HG02763 (cell line): ENCODE measurements around the gene UTS2B.

ENCODE experiments used
- ATAC-seq: cut with Tn5 transposase; IDR thresholded peaks from one replicate; pipeline ENCODE4 v1.9.1; 2021; ENCODE audit warnings: mild to moderate bottlenecking, moderate library complexity; ENCODE audit not compliant: unreplicated experiment

The UTS2B gene

GRCh38 chr3:191328383-191328961 is 1.9 kb downstream of the UTS2B start:
- peak; percentile 2 for ATAC-seq

- ATAC-seq = no peak
Measured at GRCh38 chr3:191327526-191327925, 2.8 kb downstream of the UTS2B start.

- ATAC-seq = no peak
Measured at GRCh38 chr3:191324936-191325335, 5.4 kb downstream of the UTS2B start.

GRCh38 chr3:191321019-191321767 is 9.1 kb downstream of the UTS2B start:
- no peak for ATAC-seq

- no peak for ATAC-seq
Measured at GRCh38 chr3:191320316-191320715, 10.0 kb downstream of the UTS2B start.

GRCh38 chr3:191316876-191317603 is 13.3 kb downstream of the UTS2B start:
- ATAC-seq = no peak

GRCh38 chr3:191314109-191314728 is 16.1 kb downstream of the UTS2B start:
- ATAC-seq = no peak

- ATAC-seq = no peak
Measured at GRCh38 chr3:191313296-191313695, 17.0 kb downstream of the UTS2B start.

- no peak for ATAC-seq
Measured at GRCh38 chr3:191307341-191307740, 23.0 kb downstream of the UTS2B start.

- ATAC-seq = no peak
Measured at GRCh38 chr3:191306428-191306827, 23.9 kb downstream of the UTS2B start.

GRCh38 chr3:191303596-191303995 is 26.7 kb downstream of the UTS2B start:
- ATAC-seq = no peak

GRCh38 chr3:191302451-191302850 is 27.9 kb downstream of the UTS2B start:
- ATAC-seq = no peak

GRCh38 chr3:191301782-191302411 is 28.4 kb downstream of the UTS2B start:
- no peak for ATAC-seq

- peak; percentile 69 for ATAC-seq
Measured at GRCh38 chr3:191301017-191301416, 29.3 kb downstream of the UTS2B start.

- no peak for ATAC-seq
Measured at GRCh38 chr3:191300422-191300821, 29.9 kb downstream of the UTS2B start.

- ATAC-seq = no peak
Measured at GRCh38 chr3:191298846-191299245, 31.5 kb downstream of the UTS2B start.

DNA sequence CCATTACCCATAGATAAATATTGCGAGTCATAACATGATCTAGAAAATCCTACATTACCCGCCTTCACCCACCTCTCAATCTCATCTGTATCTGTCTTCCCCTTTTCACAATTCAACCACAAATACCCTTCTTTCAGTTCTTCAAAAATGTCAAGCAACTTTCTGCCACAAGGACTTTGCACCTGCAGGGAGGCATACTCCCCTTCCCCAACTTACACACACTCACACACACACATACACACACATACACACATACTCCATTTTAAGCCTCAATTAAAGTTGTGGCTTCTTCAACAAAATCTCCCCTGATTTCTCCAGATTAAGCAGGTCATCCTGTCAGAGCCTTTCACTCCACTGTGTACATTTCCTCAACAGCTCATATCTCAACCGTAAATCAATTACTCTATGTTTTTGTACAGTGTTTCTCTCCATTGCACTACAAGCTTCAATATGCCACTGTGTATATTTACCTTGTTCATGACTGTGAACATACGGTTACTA is 34.2 kb downstream of the UTS2B start:
- peak; percentile 82 for ATAC-seq

DNA sequence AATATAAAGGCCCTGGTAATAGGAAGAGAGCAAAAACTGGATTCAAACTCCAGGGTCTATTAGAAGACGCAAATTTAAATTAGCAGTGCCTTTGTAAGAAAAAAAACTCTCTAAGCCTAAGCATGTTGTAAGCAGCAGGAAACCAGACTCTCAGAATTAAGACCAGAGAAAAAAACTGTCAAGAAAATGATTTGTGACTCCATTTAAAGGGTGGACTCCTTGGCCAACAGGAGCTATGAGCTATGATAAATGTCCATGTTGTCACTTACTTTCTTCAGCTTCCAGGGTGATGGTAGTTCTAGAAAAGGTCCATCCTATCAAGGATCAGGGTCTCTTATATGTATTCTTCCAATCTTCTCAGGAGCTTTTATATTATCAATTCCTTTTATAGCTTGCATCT is 36.0 kb downstream of the UTS2B start:
- no peak for ATAC-seq

DNA sequence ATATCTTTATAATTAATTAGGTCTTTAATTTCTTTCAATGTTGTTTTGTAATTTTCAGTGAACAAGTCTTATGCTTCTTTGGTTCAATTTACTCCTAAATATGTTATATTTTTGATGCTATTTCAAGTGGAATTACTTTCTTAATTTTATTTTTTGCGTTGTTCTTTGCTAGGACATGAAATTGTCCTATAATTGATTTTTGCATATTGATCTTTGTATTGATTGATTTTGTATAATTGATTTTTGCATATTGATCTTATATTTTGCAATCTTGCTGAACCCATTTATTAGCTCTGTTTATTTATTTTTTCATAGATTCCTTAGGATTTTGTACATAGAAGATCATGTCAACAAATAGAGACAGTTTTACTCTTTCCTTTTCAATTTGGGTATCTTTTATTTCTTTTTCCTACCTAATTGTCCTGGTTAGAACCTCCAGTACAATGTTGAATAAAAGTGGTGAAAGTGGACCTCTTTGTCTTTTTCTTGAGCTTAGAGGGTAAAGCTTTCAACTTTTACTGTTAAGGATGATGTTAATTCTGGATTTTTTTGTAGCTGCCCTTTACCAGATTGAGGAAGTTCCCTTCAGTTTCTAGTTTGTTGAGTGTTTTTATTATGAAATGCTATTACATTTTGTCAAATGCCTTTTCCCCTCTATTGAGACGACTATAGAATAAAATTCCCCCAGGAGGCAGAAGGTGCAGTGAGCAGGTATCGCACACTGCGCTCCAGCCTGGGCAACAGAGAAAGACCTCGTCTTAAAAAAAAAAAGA is 37.9 kb downstream of the UTS2B start:
- ATAC-seq = no peak
